ENCODE results near the gene METTL15.
"Not testable (repeated sequence)": the region's sequence is repeated elsewhere in the genome, so short reads cannot be mapped to it uniquely, and the experiment has no call there.

The METTL15 gene

DNA sequence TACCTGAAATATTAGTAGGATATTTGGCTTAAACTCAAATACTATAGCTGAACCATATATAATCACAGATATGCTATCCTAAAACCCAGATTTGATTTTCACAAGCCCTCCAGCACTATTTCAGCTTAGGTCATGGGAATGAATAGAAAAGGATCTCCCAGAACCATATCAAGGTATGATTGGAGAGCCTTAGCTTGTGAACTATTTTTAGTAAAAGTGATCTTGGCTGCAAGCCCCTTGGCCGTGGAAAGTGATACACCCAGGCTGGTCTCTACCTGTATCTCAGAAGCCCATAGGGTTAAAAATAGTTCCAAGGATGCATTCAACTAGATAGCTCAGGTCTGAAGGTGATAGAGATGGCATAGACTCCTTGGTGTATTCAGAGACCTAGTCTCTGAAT, 9.9 kb upstream of the METTL15 start:
- 0 out of 2 replicates have a peak, but pooled peaks cover 4% of the 10 kb centered on the region for H4K20me1 ChIP-seq (ENCODE audit: low read depth, low read length)
- no peaks in the 10 kb centered on the region for H3F3A ChIP-seq (ENCODE audit: insufficient read depth)
- H3K9ac ChIP-seq (ENCODE audit: low read length) = no peak overlapping the region
- H3K4me2 ChIP-seq (ENCODE audit: low read depth, low read length, poor library complexity, severe bottlenecking) = no peak overlapping the region
- H3K27ac ChIP-seq (ENCODE audit: low read depth, low read length) = no peak overlapping the region
- H3K9me3 ChIP-seq (ENCODE audit: insufficient read depth, low read length) = no peaks in the 10 kb centered on the region
- no peak overlapping the region for H2AFZ ChIP-seq (ENCODE audit: low read depth, low read length, severe bottlenecking)
- H3K4me3 ChIP-seq (ENCODE audit: insufficient read depth, low read length, poor library complexity, severe bottlenecking) = no peak overlapping the region
- H3K36me3 ChIP-seq (ENCODE audit: low read length) = peaks cover 46% of the 10 kb centered on the region
- H3K27me3 ChIP-seq (ENCODE audit: low read length) = no peaks in the 10 kb centered on the region
- H3K9me2 ChIP-seq (replicated peaks; ENCODE audit: insufficient read depth, low read length) = no peaks in the 10 kb centered on the region
- no peak for TF ChIP-seq EZH2phosphoT487 (conservative IDR thresholded peaks at IDR 0.05; ENCODE audit: low read length)
- TF ChIP-seq, protein P1, sequence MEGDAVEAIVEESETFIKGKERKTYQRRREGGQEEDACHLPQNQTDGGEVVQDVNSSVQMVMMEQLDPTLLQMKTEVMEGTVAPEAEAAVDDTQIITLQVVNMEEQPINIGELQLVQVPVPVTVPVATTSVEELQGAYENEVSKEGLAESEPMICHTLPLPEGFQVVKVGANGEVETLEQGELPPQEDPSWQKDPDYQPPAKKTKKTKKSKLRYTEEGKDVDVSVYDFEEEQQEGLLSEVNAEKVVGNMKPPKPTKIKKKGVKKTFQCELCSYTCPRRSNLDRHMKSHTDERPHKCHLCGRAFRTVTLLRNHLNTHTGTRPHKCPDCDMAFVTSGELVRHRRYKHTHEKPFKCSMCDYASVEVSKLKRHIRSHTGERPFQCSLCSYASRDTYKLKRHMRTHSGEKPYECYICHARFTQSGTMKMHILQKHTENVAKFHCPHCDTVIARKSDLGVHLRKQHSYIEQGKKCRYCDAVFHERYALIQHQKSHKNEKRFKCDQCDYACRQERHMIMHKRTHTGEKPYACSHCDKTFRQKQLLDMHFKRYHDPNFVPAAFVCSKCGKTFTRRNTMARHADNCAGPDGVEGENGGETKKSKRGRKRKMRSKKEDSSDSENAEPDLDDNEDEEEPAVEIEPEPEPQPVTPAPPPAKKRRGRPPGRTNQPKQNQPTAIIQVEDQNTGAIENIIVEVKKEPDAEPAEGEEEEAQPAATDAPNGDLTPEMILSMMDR (IDR thresholded peaks at IDR 0.05; ENCODE audit: insufficient read depth, low read length, poor library complexity, severe bottlenecking) = no peak
- H3K79me2 ChIP-seq (ENCODE audit: insufficient read depth, low read length) = peaks cover 95% of the 10 kb centered on the region

GRCh38 chr11:28099715-28100114, 8.5 kb upstream of the METTL15 start:
- Histone ChIP-seq H3K36me3 (ENCODE audit: low read length) (peaks cover 33% of the 10 kb centered on the region), H3F3A (ENCODE audit: insufficient read depth) (no peaks in the 10 kb centered on the region; the same call in 1 of the 2 replicates), H3K79me2 (ENCODE audit: insufficient read depth, low read length) (peaks cover 96% of the 10 kb centered on the region), H3K9me3 (ENCODE audit: insufficient read depth, low read length) (no peaks in the 10 kb centered on the region), H4K20me1 (ENCODE audit: low read depth, low read length) (0 out of 2 replicates have a peak, but pooled peaks cover 4% of the 10 kb centered on the region), H3K9me2 (replicated peaks; ENCODE audit: insufficient read depth, low read length) (no peaks in the 10 kb centered on the region), H3K27ac (ENCODE audit: low read depth, low read length) (no peak overlapping the region), H3K4me2 (ENCODE audit: low read depth, low read length, poor library complexity, severe bottlenecking) (no peak overlapping the region), H3K27me3 (ENCODE audit: low read length) (no peaks in the 10 kb centered on the region), H3K4me3 (ENCODE audit: insufficient read depth, low read length, poor library complexity, severe bottlenecking) (no peak overlapping the region), H3K9ac (ENCODE audit: low read length) (no peak overlapping the region), H2AFZ (ENCODE audit: low read depth, low read length, severe bottlenecking) (no peak overlapping the region)
- no peak for TF ChIP-seq EZH2phosphoT487 (conservative IDR thresholded peaks at IDR 0.05; ENCODE audit: low read length)

DNA sequence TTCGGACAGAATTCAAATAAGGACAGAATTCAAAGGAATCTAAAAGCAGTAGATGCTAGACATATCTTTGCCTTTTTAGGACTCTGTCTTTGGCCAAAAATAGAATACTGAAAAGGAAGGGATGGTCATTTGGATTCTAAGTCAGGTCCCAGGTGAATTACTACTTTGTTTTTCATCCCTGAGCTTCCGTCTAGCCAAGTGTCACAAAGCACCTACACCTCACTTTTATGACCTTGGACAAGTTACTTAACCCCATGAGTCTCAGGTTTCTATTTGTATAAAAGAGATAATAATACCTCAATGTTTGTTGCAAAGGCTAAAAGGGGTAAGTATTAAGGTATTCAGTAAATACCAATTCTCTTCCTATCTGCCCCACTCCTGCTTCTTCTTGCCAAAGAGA, 7.5 kb upstream of the METTL15 start:
- H3K4me2 ChIP-seq (ENCODE audit: low read depth, low read length, poor library complexity, severe bottlenecking) = no peak overlapping the region
- no peaks in the 10 kb centered on the region for H3K9me3 ChIP-seq (ENCODE audit: insufficient read depth, low read length)
- no peak overlapping the region for H2AFZ ChIP-seq (ENCODE audit: low read depth, low read length, severe bottlenecking)
- TF ChIP-seq EZH2phosphoT487 (conservative IDR thresholded peaks at IDR 0.05; ENCODE audit: low read length) = no peak
- TF ChIP-seq, protein P1 (IDR thresholded peaks at IDR 0.05; ENCODE audit: insufficient read depth, low read length, poor library complexity, severe bottlenecking) = no peak
- peaks cover 28% of the 10 kb centered on the region for H3K36me3 ChIP-seq (ENCODE audit: low read length)
- no peaks in the 10 kb centered on the region for H3K9me2 ChIP-seq (replicated peaks; ENCODE audit: insufficient read depth, low read length)
- no peak overlapping the region for H3K9ac ChIP-seq (ENCODE audit: low read length)
- no peak overlapping the region for H3K27ac ChIP-seq (ENCODE audit: low read depth, low read length)
- peaks cover 96% of the 10 kb centered on the region for H3K79me2 ChIP-seq (ENCODE audit: insufficient read depth, low read length)
- no peaks in the 10 kb centered on the region; the same call in 1 of the 2 replicates for H3F3A ChIP-seq (ENCODE audit: insufficient read depth)
- H4K20me1 ChIP-seq (ENCODE audit: low read depth, low read length) = 0 out of 2 replicates have a peak, but pooled peaks cover 7% of the 10 kb centered on the region
- H3K27me3 ChIP-seq (ENCODE audit: low read length) = no peaks in the 10 kb centered on the region
- H3K4me3 ChIP-seq (ENCODE audit: insufficient read depth, low read length, poor library complexity, severe bottlenecking) = no peak overlapping the region

- not testable (repeated sequence) for H3K9ac ChIP-seq (ENCODE audit: low read length); H2AFZ ChIP-seq (ENCODE audit: low read depth, low read length, severe bottlenecking); H3K9me3 ChIP-seq (ENCODE audit: insufficient read depth, low read length); H3K4me2 ChIP-seq (ENCODE audit: low read depth, low read length, poor library complexity, severe bottlenecking); H3K27ac ChIP-seq (ENCODE audit: low read depth, low read length); H3K4me3 ChIP-seq (ENCODE audit: insufficient read depth, low read length, poor library complexity, severe bottlenecking); H3K27me3 ChIP-seq (ENCODE audit: low read length); H3F3A ChIP-seq (ENCODE audit: insufficient read depth); H3K9me2 ChIP-seq (replicated peaks; ENCODE audit: insufficient read depth, low read length)
- Histone ChIP-seq H4K20me1 (ENCODE audit: low read depth, low read length) (peaks cover 11% of the 10 kb centered on the region; the same call in 1 of the 2 replicates), H3K36me3 (ENCODE audit: low read length) (peaks cover 13% of the 10 kb centered on the region; the same call in 1 of the 2 replicates), H3K79me2 (ENCODE audit: insufficient read depth, low read length) (peaks cover 99% of the 10 kb centered on the region)
These were observed 5.9 kb upstream of the METTL15 start for GRCh38 chr11:28102300-28102699.
